ENCODE results near the gene CDC42BPA. TPM values are rescaled to one million over a fixed set of nuclear protein-coding genes. Genes with fewer than 3 reads are reported as not detected.

The CDC42BPA gene
- total and polyA plus RNA-seq, 2 of the 8 experiments (the other 6 are each of a cell fraction or from before 2014, with no cell fraction given) = 7.1 to 28.5 TPM

DNA sequence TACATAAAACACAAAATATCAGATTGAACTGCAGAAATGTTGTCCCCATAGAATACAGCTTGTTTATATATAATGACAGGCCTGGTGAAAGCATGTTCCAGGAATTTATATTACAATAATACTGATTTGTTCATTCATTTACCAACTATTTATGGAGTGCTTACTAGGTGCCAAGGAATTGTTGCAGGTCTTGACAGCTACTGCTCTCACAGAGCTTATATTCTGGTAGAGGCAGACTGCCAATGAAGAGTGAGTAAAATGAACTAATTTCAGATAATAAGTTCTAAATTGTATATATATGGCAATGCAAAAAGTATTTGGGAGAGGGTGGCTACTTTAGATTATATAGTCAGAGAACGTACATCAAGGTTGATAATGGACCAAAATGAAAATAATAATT lies 226.2 kb downstream of the CDC42BPA start:
- 92% methylated on average over 1 of the region's 1 CpG; no CpG with 5 or more reads in 1 of the 2 experiments for WGBS, 2 experiments (ENCODE audit: extremely low coverage in 1 of 2, insufficient coverage in 1 of 2, insufficient read length in 1 of 2, insufficient replicate concordance in 2 of 2, low coverage in 1 of 2, low lambda C conversion rate in 2 of 2, missing lambda C conversion rate in 1 of 2)
- no peak overlapping the region for H2BK15ac ChIP-seq (ENCODE audit: low read length)
- H3K9me3 ChIP-seq (ENCODE audit: insufficient read depth in 2 of 2, low read depth in 1 of 2, low read length in 1 of 2) = no peaks in the 10 kb centered on the region
- H3K4me1 ChIP-seq (replicated peaks in 1 of 4; ENCODE audit: control insufficient read depth in 3 of 4, insufficient read depth in 4 of 4, low read length in 3 of 4) = no peaks in the 10 kb centered on the region
- H3K4me3 ChIP-seq (ENCODE audit: extremely low read depth in 1 of 4, insufficient read depth in 2 of 4, low read depth in 3 of 4, low read length in 4 of 4) = no peak overlapping the region
- DNase-seq (ENCODE audit: low read depth in 1 of 2, low spot score in 2 of 2) (no peak), FAIRE-seq (no peak)
- no peak overlapping the region for H3K4me2 ChIP-seq (ENCODE audit: insufficient read depth in 1 of 2, low read depth in 2 of 2, low read length in 2 of 2)
- ChIA-PET POLR2A (ENCODE audit: partially characterized antibody) (no interaction called here), CTCF (ENCODE audit: partially characterized antibody) (interaction anchor here (1.4 kb wide), 1 partner anchor 180 kb away, joined by 5 read pairs; no protein-coding TSS in a partner anchor)
- H3K27ac ChIP-seq (ENCODE audit: low read depth, low read length) = no peak overlapping the region
- no peaks in the 10 kb centered on the region for H3K27me3 ChIP-seq (replicated peaks in 1 of 4; ENCODE audit: control insufficient read depth in 3 of 4, extremely low read depth in 1 of 4, insufficient read depth in 3 of 4, low read length in 3 of 4)
- no peak overlapping the region for H2BK120ac ChIP-seq (replicated peaks; ENCODE audit: low read depth, low read length)
- H3K79me1 ChIP-seq (ENCODE audit: low read depth, low read length) = no peaks in the 10 kb centered on the region
- no peak overlapping the region for H4K5ac ChIP-seq (ENCODE audit: insufficient read length, low read depth, low read length)
- H4K8ac ChIP-seq (ENCODE audit: extremely low read depth, insufficient read depth, low read length) = no peak overlapping the region
- H2BK12ac ChIP-seq (ENCODE audit: low read depth, low read length) = no peak overlapping the region
- H3K9ac ChIP-seq (replicated peaks in 1 of 4; ENCODE audit: extremely low read depth in 1 of 4, low read depth in 3 of 4, low read length in 3 of 4) = no peak overlapping the region
- H3K36me3 ChIP-seq (ENCODE audit: control insufficient read depth in 2 of 4, insufficient read depth in 4 of 4, low read length in 3 of 4) = no peaks in the 10 kb centered on the region
- no peaks in the 10 kb centered on the region for H3K79me2 ChIP-seq (ENCODE audit: control insufficient read depth in 1 of 2, insufficient read depth in 2 of 2, low read length in 2 of 2)
- H4K91ac ChIP-seq (replicated peaks; ENCODE audit: insufficient read length, low read length) = no peak overlapping the region
- H3K14ac ChIP-seq (ENCODE audit: insufficient read length) = no peak overlapping the region
- H3K18ac ChIP-seq (ENCODE audit: extremely low read depth, low read length) = no peak overlapping the region
- no peak overlapping the region for H3K56ac ChIP-seq (replicated peaks; ENCODE audit: insufficient read length, low read depth, low read length)
- H2AK5ac ChIP-seq (ENCODE audit: low read depth, low read length) = no peak overlapping the region
- H2BK5ac ChIP-seq (ENCODE audit: low read depth, low read length) = no peak overlapping the region
- H3K4ac ChIP-seq (replicated peaks; ENCODE audit: insufficient read length, low read depth, low read length) = no peak overlapping the region
- H3K23me2 ChIP-seq (ENCODE audit: low read depth, low read length) = no peaks in the 10 kb centered on the region
- no peak overlapping the region for H2AFZ ChIP-seq (ENCODE audit: low read length)
- H3K23ac ChIP-seq (ENCODE audit: insufficient read length) = no peak overlapping the region
- no peaks in the 10 kb centered on the region for H4K20me1 ChIP-seq (replicated peaks in 1 of 2; ENCODE audit: control insufficient read depth in 1 of 2, insufficient read depth in 2 of 2, low read length in 2 of 2)
- H2BK20ac ChIP-seq (ENCODE audit: low read length) = no peak overlapping the region
- TF ChIP-seq, protein P1, sequence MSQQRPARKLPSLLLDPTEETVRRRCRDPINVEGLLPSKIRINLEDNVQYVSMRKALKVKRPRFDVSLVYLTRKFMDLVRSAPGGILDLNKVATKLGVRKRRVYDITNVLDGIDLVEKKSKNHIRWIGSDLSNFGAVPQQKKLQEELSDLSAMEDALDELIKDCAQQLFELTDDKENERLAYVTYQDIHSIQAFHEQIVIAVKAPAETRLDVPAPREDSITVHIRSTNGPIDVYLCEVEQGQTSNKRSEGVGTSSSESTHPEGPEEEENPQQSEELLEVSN (IDR thresholded peaks at IDR 0.05) = no peak
- no peak for TF ChIP-seq KDM4A (IDR thresholded peaks at IDR 0.05; ENCODE audit: low read depth, low read length, severe bottlenecking)

All from H1 (cell line).